Body of pancreas (tissue), 4 donors: Measurements from ENCODE around the gene ADPGK. TPM values are rescaled to one million over a fixed set of nuclear protein-coding genes. Genes with fewer than 3 reads are reported as not detected.
"Not testable (repeated sequence)": the region's sequence is repeated elsewhere in the genome, so short reads cannot be mapped to it uniquely, and the experiment has no call there.

Source experiments
- ATAC-seq: fragments of 150-250 bp; one replicate; pipeline ENCODE4 v1.9.1; 2016
- DNase-seq, 4 donors: peaks; one replicate each; pipeline ENCODE4 v3.0.0-alpha.2; 2019
- H3K27ac ChIP-seq, 4 donors: fragments of 200-600 bp; sonication (generic); 1 replicate in 3 of 4; 2 replicates in 1 of 4; pipeline versions ENCODE4 v1.5.1 to v1.6.1; 2016 to 2019; ENCODE audit warnings: mild to moderate bottlenecking in 1 of 4, mixed read lengths in 1 of 4, moderate library complexity in 1 of 4
- H3K27me3 ChIP-seq, 2 donors: fragments of 200-600 bp; sonication (generic); one replicate each; pipeline ENCODE4 v1.6.0; 2016; ENCODE audit warnings: mild to moderate bottlenecking in 1 of 2
- H3K36me3 ChIP-seq, 2 donors: fragments of 200-600 bp; sonication (generic); replicated peaks in 1 of 2; 2 replicates each; pipeline ENCODE4 v1.5.1; 2016; ENCODE audit warnings: low read depth in 2 of 2; ENCODE audit not compliant: insufficient read depth in 1 of 2
- H3K4me1 ChIP-seq: fragments of 200-600 bp; sonication (generic); one replicate; pipeline ENCODE4 v1.6.0; 2016
- H3K4me3 ChIP-seq, 2 donors: fragments of 200-600 bp; sonication (generic); 1 replicate in 1 of 2; 2 replicates in 1 of 2; pipeline ENCODE4 v1.5.1; 2016 to 2019
- H3K9me3 ChIP-seq, 3 donors: fragments of 200-600 bp; sonication (generic); 1 replicate in 2 of 3; 2 replicates in 1 of 3; pipeline ENCODE4 v1.5.1; 2016
- CTCF ChIP-seq, 7 experiments: fragments of 450-650 bp in 4 of 7; fragments of 200-600 bp in 3 of 7; sonication (generic) in 3 of 7; IDR thresholded peaks; one replicate each; pipeline ENCODE4 v1.5.1; 2016 to 2019; ENCODE audit warnings: antibody characterized with exemption in 7 of 7
- POLR2A ChIP-seq, 3 donors: fragments of 450-650 bp; IDR thresholded peaks; one replicate each; pipeline ENCODE4 v1.6.1; 2016; ENCODE audit warnings: antibody characterized with exemption in 3 of 3, mild to moderate bottlenecking in 2 of 3
- WGBS, 2 donors: methylation state at CpG; one replicate each; pipeline ENCODE4 v1.1.5; 2017; 5-methylcytosine and 5-hydroxymethylcytosine counted together
- intact Hi-C: fragments of 100-400 bp; cut with DNase I; formaldehyde crosslinking; loops from one replicate; pipeline ENCODE4 v1.15.1; 2023
- total RNA-seq, 2 donors: library from RNA; depleted of rRNA; stranded (reverse); fragments of >200 nt; gene quantifications; one replicate each; pipeline ENCODE4 v1.1.0, GENCODE V29; 2016

ADPGK gene
- total RNA-seq, 2 donors from 2014 or later: 52.1 to 85.0 TPM

DNA sequence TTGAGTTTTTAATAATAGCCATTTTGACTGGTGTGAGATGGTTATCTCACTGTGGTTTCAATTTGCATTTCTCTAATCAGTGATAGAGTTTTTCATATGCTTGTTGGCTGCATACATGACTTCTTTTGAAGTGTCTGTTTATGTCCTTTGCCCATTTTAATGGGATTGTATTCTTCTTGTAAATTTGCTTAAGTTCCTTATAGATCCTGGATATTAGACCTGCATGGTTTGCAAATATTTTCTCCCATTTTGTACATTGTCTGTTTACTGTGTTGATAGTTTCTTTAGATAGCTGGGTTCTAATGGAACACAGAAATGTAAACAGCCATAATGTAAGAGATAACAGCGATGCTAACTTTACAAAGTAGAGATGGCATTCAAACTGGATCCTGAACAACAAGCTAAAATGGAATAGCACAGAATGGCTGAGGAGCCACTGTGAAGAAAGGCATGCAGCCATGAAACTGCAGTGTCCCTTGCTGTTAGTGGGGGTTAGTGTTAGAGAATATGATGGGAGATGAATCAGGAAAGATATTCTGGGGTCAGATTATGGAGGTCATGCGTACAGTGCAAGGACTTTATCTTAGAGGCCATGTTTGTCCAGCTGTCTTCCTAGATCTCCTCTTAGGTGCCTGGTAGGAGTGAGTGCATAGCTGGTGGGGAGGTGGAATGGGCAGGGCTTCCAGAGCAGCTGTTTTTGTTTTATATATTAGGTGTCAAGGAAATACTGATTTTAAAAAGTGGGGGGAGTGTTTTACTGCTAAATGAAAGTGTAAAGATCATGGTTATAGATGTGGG, 49.4 kb downstream of the ADPGK start:
- WGBS, 2 donors: 25 to 37% methylated on average over 2 of the region's 2 CpGs
- Histone ChIP-seq H3K36me3 (peaks cover 0 to 18% of the 10 kb centered on the region in 2 donors), H3K4me3 (no peak overlapping the region), H3K9me3 (no peaks in the 10 kb centered on the region), H3K4me1 (peaks cover 21% of the 10 kb centered on the region), H3K27ac (no peak overlapping the region), H3K27me3 (no peaks in the 10 kb centered on the region)
- no peak for ATAC-seq
- intact Hi-C loops: no loop called here
- DNase-seq: no peak
- TF ChIP-seq POLR2A (IDR thresholded peaks at IDR 0.05) (no peak), CTCF (IDR thresholded peaks at IDR 0.05) (no peak)

GRCh38 chr15:72732516-72732915, 51.0 kb downstream of the ADPGK start:
- TF ChIP-seq POLR2A (IDR thresholded peaks at IDR 0.05) (no peak), CTCF (IDR thresholded peaks at IDR 0.05) (no peak)
- 84 to 86% methylated on average over 4 of the region's 4 CpGs for WGBS, 2 donors
- no peak for DNase-seq
- H3K36me3 ChIP-seq: peaks cover 0 to 10% of the 10 kb centered on the region in 2 donors
- peaks cover 19% of the 10 kb centered on the region for H3K4me1 ChIP-seq
- no peak overlapping the region for H3K27ac ChIP-seq
- intact Hi-C loops: no loop called here
- H3K9me3 ChIP-seq: no peaks in the 10 kb centered on the region
- no peak overlapping the region for H3K4me3 ChIP-seq
- no peaks in the 10 kb centered on the region for H3K27me3 ChIP-seq
- ATAC-seq: no peak

DNA sequence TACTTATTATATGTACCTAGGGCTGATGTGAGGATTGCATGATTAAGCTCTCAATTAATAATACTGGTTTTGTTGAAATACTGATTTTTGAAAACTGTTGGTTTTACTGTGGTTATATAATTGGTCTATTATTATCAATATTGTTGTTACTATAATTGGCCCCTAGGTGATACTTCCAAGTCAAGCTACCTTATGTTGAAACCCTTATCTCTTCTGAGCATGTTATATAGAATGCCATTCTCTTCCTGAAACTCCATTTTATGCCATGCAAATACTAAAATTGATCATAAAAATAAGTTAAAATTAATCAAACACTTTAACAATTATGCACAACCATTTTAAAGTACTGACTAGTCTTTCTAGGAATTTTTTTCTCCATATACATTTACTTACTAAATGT, 51.5 kb downstream of the ADPGK start:
- Histone ChIP-seq H3K36me3 (peaks cover 0 to 9% of the 10 kb centered on the region in 2 donors), H3K9me3 (no peaks in the 10 kb centered on the region), H3K27ac (no peak overlapping the region), H3K4me3 (no peak overlapping the region), H3K4me1 (peaks cover 14% of the 10 kb centered on the region), H3K27me3 (no peaks in the 10 kb centered on the region)
- intact Hi-C loops: no loop called here
- TF ChIP-seq POLR2A (IDR thresholded peaks at IDR 0.05) (no peak), CTCF (IDR thresholded peaks at IDR 0.05) (no peak)
- DNase-seq: no peak
- ATAC-seq: no peak

DNA sequence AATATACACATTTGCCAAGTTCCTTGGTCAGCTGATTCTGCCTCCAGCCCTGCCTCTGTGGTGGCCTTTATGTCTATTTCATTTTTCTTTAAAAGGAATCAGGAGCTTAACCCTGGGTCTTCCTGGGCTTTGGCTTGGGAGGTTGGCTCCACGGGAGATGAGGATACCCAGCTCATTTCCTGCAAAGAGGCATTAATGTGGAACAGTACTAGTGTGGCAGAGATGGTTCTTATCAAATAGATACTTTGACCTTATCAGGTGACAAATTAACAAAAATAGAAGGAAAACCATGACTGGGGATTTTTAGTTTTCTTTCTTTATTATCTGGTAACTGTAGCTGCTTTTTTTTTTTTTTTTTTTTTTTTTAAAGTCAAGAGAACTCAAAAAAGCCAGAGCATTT, 54.7 kb downstream of the ADPGK start:
- no peak for DNase-seq
- ATAC-seq: no peak
- H3K4me3 ChIP-seq: no peak overlapping the region
- H3K4me1 ChIP-seq: peaks cover 2% of the 10 kb centered on the region
- no peaks in the 10 kb centered on the region for H3K9me3 ChIP-seq
- H3K36me3 ChIP-seq: peaks cover 0 to 2% of the 10 kb centered on the region in 2 donors
- TF ChIP-seq POLR2A (IDR thresholded peaks at IDR 0.05) (no peak), CTCF (IDR thresholded peaks at IDR 0.05) (no peak)
- no peaks in the 10 kb centered on the region for H3K27me3 ChIP-seq
- intact Hi-C loops: no loop called here
- no peak overlapping the region for H3K27ac ChIP-seq
- 85 to 100% methylated on average over 1 of the region's 1 CpG for WGBS, 2 donors

DNA sequence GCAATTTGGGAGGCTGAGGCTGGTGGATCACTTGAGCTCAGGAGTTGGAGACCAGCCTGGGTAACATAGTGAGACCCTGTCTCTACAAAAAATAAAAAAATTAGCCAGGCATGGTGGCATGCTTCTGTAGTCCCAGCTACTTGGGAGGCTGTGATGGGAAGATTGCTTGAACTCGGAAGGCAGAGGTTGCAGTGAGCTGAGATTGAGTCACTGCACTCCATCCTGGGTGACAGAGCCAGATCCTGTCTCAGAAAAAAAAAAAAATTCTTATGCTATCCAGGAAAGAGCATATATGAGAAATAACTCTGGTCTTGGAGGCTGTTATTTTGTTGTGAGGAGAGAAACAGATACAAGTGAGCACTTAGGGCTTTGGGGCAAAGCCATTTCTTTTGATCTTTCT, 55.3 kb downstream of the ADPGK start:
- H3K27me3 ChIP-seq, H3K27ac ChIP-seq, ATAC-seq, H3K36me3 ChIP-seq, H3K4me1 ChIP-seq, intact Hi-C loops, H3K4me3 ChIP-seq, H3K9me3 ChIP-seq, DNase-seq: not testable (repeated sequence)
- 95 to 100% methylated on average over 1 of the region's 1 CpG for WGBS, 2 donors
